ENCODE measurements around the gene CTCFL. TPM values are rescaled to one million over a fixed set of nuclear protein-coding genes. Genes with fewer than 3 reads are reported as not detected.
"Not testable (repeated sequence)": the region's sequence is repeated elsewhere in the genome, so short reads cannot be mapped to it uniquely, and the experiment has no call there.

CTCFL gene
- total and polyA plus RNA-seq, 10 donors: 0.23 to 0.45 (median 0.26) TPM; not detected in 7

DNA sequence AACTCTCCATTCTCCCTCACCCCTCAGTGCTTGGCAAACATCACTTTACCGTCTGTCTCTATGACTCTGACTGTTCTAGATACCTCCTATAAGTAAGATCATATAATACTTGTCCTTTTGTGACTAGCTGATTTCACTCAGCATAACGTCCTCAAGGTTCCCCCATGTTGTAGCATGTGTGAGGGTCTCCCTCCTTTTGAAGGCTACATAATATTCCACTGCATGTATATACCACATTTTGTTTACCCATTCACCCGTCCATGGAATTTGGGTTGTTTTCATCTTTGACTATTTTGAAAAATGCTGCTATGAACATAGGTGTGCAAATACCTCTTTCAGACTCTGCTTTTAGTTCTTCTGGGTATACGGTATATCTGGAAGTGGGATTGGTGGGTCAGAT lies 28.3 kb downstream of the CTCFL start:
- H3K9me3 ChIP-seq: no peaks in the 10 kb centered on the region
- H3K36me3 ChIP-seq: no peaks in the 10 kb centered on the region
- peaks cover 8 to 47% (median 25%) of the 10 kb centered on the region in 6 donors for H3K4me1 ChIP-seq
- intact Hi-C loops (cut with DNase I; ENCODE audit: low total_unique reads): no loop called here
- H3K4me3 ChIP-seq: no peak overlapping the region
- no peak for DNase-seq
- no peak overlapping the region for H3K27ac ChIP-seq
- 87 to 94% (median 93%) methylated on average over 4 of the region's 4 CpGs for WGBS, 5 donors
- peaks cover 0 to 20% (median 0%) of the 10 kb centered on the region in 7 donors for H3K27me3 ChIP-seq (replicated peaks in 1 of 7)
- TF ChIP-seq POLR2A (IDR thresholded peaks at IDR 0.05) (no peak), POLR2AphosphoS5 (IDR thresholded peaks at IDR 0.05) (no peak)

DNA sequence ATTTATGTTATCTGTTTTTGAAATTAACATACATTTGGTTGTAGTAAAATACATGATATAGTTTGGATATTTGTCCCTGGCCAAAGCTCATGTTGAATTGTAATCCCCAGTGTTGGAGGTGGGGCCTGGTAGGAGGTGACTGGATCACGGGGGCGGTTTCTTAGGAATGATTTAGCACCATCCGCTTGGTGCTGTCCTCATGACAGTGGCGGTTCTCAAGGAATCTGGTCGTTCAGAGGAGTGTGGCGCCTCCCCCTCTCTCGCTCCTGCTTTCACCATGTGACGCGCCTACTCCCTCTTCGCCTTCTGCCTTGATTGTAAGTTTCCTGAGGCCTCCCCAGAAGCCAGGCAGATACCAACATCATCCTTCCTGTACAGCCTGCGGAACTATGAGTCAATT lies 29.0 kb downstream of the CTCFL start:
- Histone ChIP-seq H3K27ac (no peak overlapping the region), H3K27me3 (replicated peaks in 1 of 7) (peaks cover 0 to 20% (median 0%) of the 10 kb centered on the region in 7 donors), H3K9me3 (no peaks in the 10 kb centered on the region), H3K4me3 (no peak overlapping the region), H3K36me3 (no peaks in the 10 kb centered on the region), H3K4me1 (peaks cover 8 to 47% (median 25%) of the 10 kb centered on the region in 6 donors)
- 79 to 84% (median 81%) methylated on average over 11 of the region's 11 CpGs for WGBS, 5 donors
- no peak for DNase-seq
- intact Hi-C loops (cut with DNase I; ENCODE audit: low total_unique reads): loop anchor here (2.0 kb wide), 1 partner anchor 113 kb away; no protein-coding TSS in a partner anchor
- TF ChIP-seq, protein P1, sequence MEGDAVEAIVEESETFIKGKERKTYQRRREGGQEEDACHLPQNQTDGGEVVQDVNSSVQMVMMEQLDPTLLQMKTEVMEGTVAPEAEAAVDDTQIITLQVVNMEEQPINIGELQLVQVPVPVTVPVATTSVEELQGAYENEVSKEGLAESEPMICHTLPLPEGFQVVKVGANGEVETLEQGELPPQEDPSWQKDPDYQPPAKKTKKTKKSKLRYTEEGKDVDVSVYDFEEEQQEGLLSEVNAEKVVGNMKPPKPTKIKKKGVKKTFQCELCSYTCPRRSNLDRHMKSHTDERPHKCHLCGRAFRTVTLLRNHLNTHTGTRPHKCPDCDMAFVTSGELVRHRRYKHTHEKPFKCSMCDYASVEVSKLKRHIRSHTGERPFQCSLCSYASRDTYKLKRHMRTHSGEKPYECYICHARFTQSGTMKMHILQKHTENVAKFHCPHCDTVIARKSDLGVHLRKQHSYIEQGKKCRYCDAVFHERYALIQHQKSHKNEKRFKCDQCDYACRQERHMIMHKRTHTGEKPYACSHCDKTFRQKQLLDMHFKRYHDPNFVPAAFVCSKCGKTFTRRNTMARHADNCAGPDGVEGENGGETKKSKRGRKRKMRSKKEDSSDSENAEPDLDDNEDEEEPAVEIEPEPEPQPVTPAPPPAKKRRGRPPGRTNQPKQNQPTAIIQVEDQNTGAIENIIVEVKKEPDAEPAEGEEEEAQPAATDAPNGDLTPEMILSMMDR (IDR thresholded peaks at IDR 0.05 in 8 of 11, conservative IDR thresholded peaks at IDR 0.05 in 3 of 11): no peak
- TF ChIP-seq POLR2A (IDR thresholded peaks at IDR 0.05): no peak
- no peak for TF ChIP-seq POLR2AphosphoS5 (IDR thresholded peaks at IDR 0.05)

DNA sequence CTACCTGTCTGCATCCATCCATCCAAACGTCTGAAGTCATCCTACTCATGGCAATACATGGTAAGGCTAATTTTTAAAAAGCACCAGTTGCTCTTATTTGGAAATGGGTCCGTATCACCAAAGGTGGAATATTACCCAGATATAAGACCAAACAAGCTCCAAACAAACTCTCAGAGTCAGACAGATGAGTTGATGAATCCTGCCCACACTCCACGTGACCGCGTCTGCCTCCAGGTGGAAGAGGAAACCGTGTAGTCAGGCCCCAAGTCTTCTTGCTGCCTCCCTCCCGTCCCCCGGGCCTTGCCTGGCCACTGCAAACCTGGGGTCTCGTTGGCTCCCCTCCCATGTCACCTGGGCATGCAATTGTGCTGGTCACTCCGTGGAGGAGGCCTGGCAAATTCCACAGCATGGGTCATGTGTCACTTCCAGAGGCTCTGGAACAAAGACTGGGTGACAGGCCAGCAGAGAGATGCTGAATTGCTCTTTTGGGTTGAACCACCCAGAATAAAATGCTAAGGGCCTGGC lies 31.8 kb downstream of the CTCFL start:
- no peak for DNase-seq
- H3K36me3 ChIP-seq: no peaks in the 10 kb centered on the region
- H3K27ac ChIP-seq: no peak overlapping the region
- no peaks in the 10 kb centered on the region for H3K9me3 ChIP-seq
- peaks cover 1 to 32% (median 16%) of the 10 kb centered on the region in 6 donors for H3K4me1 ChIP-seq
- no peak overlapping the region for H3K4me3 ChIP-seq
- intact Hi-C loops (cut with DNase I; ENCODE audit: low total_unique reads): no loop called here
- TF ChIP-seq, protein P1 (IDR thresholded peaks at IDR 0.05 in 8 of 11, conservative IDR thresholded peaks at IDR 0.05 in 3 of 11): no peak
- TF ChIP-seq POLR2A (IDR thresholded peaks at IDR 0.05) (no peak), POLR2AphosphoS5 (IDR thresholded peaks at IDR 0.05) (no peak)
- peaks cover 0 to 9% (median 0%) of the 10 kb centered on the region in 7 donors for H3K27me3 ChIP-seq (replicated peaks in 1 of 7)
- WGBS, 5 donors: 77 to 89% (median 82%) methylated on average over 10 of the region's 10 CpGs

DNA sequence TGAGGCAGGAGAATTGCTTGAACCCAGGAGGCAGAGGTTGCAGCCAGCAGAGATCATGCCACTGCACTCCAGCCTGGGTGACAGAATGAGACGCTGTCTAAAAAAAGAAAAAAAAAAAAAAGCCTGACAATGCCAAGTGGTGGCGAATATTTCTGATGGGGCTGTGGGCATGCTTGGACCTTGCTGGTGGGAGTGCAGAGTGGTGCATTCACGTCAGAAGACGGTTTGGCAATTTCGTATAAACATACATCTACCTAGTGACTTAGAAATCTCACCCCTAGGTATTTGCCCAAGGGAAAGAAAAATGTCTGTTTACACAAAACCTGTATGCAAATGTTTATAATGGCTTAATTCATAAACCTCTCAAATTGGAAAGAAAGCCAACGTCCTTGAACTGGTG lies 33.6 kb downstream of the CTCFL start:
- H3K27me3 ChIP-seq (replicated peaks in 1 of 7): no peaks in the 10 kb centered on the region
- intact Hi-C loops (cut with DNase I; ENCODE audit: low total_unique reads): no loop called here
- WGBS, 5 donors: 72 to 89% (median 81%) methylated on average over 6 of the region's 6 CpGs
- TF ChIP-seq POLR2AphosphoS5 (IDR thresholded peaks at IDR 0.05) (no peak), POLR2A (IDR thresholded peaks at IDR 0.05) (no peak)
- TF ChIP-seq, protein P1 (IDR thresholded peaks at IDR 0.05 in 8 of 11, conservative IDR thresholded peaks at IDR 0.05 in 3 of 11): no peak
- H3K4me3 ChIP-seq: no peak overlapping the region
- no peaks in the 10 kb centered on the region for H3K9me3 ChIP-seq
- no peak for DNase-seq
- H3K27ac ChIP-seq: no peak overlapping the region
- H3K36me3 ChIP-seq: no peaks in the 10 kb centered on the region
- peaks cover 0 to 29% (median 15%) of the 10 kb centered on the region in 6 donors for H3K4me1 ChIP-seq

DNA sequence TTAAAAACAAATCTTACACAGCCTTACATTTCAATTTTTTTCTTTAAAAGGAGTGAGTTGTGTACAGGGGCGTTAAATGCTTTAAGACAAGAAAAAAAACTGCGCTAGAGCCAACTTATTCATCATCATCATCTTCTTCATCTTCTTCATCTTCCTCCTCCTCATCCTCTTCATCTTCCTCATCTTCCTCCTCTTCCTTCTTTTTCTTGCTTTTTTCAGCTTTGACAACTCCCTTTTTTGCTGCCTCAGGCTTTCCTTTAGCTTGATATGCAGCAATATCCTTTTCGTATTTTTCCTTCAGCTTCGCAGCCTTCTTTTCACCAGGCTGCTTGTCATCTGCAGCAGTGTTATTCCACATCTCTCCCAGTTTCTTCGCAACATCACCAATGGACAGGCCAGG lies 36.7 kb downstream of the CTCFL start:
- intact Hi-C loops (cut with DNase I; ENCODE audit: low total_unique reads); DNase-seq; H3K36me3 ChIP-seq; H3K27ac ChIP-seq; H3K4me3 ChIP-seq; H3K27me3 ChIP-seq (replicated peaks in 1 of 7); H3K9me3 ChIP-seq: not testable (repeated sequence)
- 94 to 97% (median 95%) methylated on average over 5 of the region's 5 CpGs for WGBS, 5 donors
- peaks cover 0 to 12% (median 2%) of the 10 kb centered on the region in 6 donors for H3K4me1 ChIP-seq

All from spleen (tissue), 11 donors.